SU-DHL-6 (cell line): Measurements from ENCODE around the gene BANP.
"Not testable (repeated sequence)": the region's sequence is repeated elsewhere in the genome, so short reads cannot be mapped to it uniquely, and the experiment has no call there.

ENCODE experiments used
- H2AFZ ChIP-seq: fragments of 200-600 bp; sonication (generic); 2 replicates; pipeline ENCODE4 v1.6.1; 2014; ENCODE audit warnings: low read depth, mild to moderate bottlenecking, moderate library complexity, mixed read lengths, antibody characterized with exemption, low read length; ENCODE audit not compliant: severe bottlenecking
- H3F3A ChIP-seq: fragments of 200-600 bp; shearing (Covaris generic); 2 replicates; pipeline ENCODE4 v1.6.0; 2016; ENCODE audit warnings: antibody characterized with exemption, mild to moderate bottlenecking; ENCODE audit not compliant: insufficient read depth
- H3K27ac ChIP-seq: fragments of 200-600 bp; sonication (generic); 2 replicates; pipeline ENCODE4 v1.5.1; 2016; ENCODE audit warnings: low read depth, mild to moderate bottlenecking, low read length, moderate library complexity, mixed read lengths
- H3K27me3 ChIP-seq: fragments of 200-600 bp; sonication (generic), shearing (Covaris generic); 2 replicates; pipeline ENCODE4 v1.6.0; 2014; ENCODE audit warnings: mild to moderate bottlenecking, low read length
- H3K36me3 ChIP-seq: fragments of 200-600 bp; sonication (generic); 2 replicates; pipeline ENCODE4 v1.6.1; 2014; ENCODE audit warnings: mild to moderate bottlenecking, low read length, mixed read lengths
- H3K4me2 ChIP-seq: fragments of 300-600, 200-600 bp; shearing (Covaris generic), sonication (generic); 2 replicates; pipeline ENCODE4 v1.6.0; 2014; ENCODE audit warnings: low read length, low read depth, mild to moderate bottlenecking; ENCODE audit not compliant: poor library complexity, severe bottlenecking
- H3K4me3 ChIP-seq: fragments of 200-600 bp; sonication (generic); 2 replicates; pipeline ENCODE4 v1.5.1; 2014; ENCODE audit warnings: antibody characterized with exemption, low read length, mild to moderate bottlenecking, mixed read lengths; ENCODE audit not compliant: insufficient read depth, poor library complexity, severe bottlenecking
- H3K79me2 ChIP-seq: fragments of 200-600 bp; sonication (generic); 2 replicates; pipeline ENCODE4 v1.6.1; 2014; ENCODE audit warnings: mild to moderate bottlenecking, low read length, moderate library complexity; ENCODE audit not compliant: insufficient read depth
- H3K9ac ChIP-seq: fragments of 200-600 bp; sonication (generic); 2 replicates; pipeline ENCODE4 v1.7.0; 2014; ENCODE audit warnings: mild to moderate bottlenecking, low read length
- H3K9me2 ChIP-seq: fragments of 200-600 bp; sonication (generic); replicated peaks from 2 replicates; pipeline ENCODE4 v1.6.1; 2014; ENCODE audit warnings: low read length; ENCODE audit not compliant: insufficient read depth
- H3K9me3 ChIP-seq: fragments of 200-600 bp; sonication (generic); 2 replicates; pipeline ENCODE4 v1.6.1; 2014; ENCODE audit warnings: low read length, mixed read lengths; ENCODE audit not compliant: insufficient read depth
- H4K20me1 ChIP-seq: fragments of 200-600 bp; sonication (generic); 2 replicates; pipeline ENCODE4 v1.6.1; 2014; ENCODE audit warnings: low read depth, mild to moderate bottlenecking, antibody characterized with exemption, low read length, moderate library complexity, mixed read lengths
- EZH2phosphoT487 ChIP-seq: fragments of 200-600 bp; sonication (generic), shearing (Covaris generic); conservative IDR thresholded peaks from 2 replicates; pipeline ENCODE4 v1.6.1; 2018; ENCODE audit warnings: mild to moderate bottlenecking, antibody characterized with exemption, low read length, moderate library complexity, mixed read lengths
- TF ChIP-seq, protein P1 (sequence below): fragments of 200-600 bp; sonication (generic); IDR thresholded peaks from one replicate; pipeline ENCODE4 v1.5.1; 2017; ENCODE audit warnings: antibody characterized with exemption, mild to moderate bottlenecking, low read length, moderate library complexity; ENCODE audit not compliant: insufficient read depth, poor library complexity, severe bottlenecking

The BANP gene

DNA sequence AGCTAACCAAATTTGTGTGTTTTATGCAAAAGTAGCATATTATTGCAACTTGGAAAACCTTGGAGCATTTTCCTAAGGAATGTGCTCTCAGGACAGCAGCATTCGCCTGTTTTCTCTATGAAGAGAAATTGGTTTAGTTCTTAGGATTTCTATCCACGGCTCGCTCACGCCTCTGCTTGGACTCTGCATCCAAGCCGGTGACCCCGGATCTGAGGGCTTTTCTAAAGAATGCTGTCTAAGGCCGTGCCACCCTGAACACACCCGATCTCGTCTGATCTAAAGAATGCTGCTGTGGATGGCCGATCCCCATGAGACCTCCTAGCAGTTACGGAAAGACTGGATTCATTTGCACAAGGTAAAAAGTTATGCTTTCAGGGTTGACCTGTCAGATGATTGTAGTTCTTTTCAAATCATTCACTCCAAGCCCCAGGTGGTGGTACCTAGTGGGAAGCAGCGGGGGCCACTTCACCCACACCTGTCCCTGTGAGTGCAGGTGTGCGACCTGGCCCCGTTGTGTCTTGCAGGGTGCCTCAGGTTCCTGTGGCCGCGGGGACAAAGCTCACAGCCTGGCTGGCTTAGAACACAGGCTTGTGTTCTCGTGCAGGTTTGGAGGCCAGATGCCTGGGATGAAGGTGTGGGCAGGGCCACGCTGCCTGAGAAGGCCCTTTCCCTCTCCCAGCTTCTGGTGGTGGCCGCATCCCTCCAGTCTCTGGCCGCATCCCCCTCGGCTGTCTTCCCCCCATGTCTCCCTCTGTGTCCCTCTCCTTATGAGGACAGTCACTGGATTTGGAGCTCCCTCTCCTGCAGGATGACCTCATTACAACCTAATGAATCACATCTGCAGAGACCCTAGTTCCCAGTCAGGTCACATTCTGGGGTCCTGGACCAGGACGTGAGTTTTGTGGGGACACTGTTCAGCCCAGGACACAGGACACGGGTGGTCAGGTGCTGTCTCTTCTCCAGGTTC, 71.1 kb downstream of the BANP start:
- H3K9ac ChIP-seq: no peak overlapping the region

DNA sequence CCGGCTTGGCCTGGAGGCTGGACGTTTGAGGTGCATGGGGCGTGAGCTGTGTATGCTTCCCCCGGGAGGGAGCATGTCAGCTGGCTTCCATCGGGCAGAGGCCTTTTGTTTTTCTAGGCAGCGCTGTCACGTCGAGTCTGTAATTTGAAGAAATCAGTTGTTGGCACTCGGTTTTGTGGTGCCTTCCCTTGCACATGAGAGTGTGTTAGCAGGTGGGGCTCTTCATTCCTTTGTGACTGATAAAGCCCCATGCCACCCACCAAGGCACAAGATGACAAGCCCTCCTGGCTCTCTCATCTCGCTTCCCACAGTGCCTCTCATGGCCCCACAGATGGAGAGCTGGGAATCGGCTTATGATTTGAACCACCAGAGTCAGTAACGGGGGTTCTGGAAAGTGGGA, 72.1 kb downstream of the BANP start:
- no peaks in the 10 kb centered on the region for H3F3A ChIP-seq
- TF ChIP-seq, protein P1, sequence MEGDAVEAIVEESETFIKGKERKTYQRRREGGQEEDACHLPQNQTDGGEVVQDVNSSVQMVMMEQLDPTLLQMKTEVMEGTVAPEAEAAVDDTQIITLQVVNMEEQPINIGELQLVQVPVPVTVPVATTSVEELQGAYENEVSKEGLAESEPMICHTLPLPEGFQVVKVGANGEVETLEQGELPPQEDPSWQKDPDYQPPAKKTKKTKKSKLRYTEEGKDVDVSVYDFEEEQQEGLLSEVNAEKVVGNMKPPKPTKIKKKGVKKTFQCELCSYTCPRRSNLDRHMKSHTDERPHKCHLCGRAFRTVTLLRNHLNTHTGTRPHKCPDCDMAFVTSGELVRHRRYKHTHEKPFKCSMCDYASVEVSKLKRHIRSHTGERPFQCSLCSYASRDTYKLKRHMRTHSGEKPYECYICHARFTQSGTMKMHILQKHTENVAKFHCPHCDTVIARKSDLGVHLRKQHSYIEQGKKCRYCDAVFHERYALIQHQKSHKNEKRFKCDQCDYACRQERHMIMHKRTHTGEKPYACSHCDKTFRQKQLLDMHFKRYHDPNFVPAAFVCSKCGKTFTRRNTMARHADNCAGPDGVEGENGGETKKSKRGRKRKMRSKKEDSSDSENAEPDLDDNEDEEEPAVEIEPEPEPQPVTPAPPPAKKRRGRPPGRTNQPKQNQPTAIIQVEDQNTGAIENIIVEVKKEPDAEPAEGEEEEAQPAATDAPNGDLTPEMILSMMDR: no peak
- no peak for TF ChIP-seq EZH2phosphoT487
- H3K79me2 ChIP-seq: no peaks in the 10 kb centered on the region
- H3K27me3 ChIP-seq: no peaks in the 10 kb centered on the region
- no peaks in the 10 kb centered on the region for H4K20me1 ChIP-seq
- no peak overlapping the region for H3K4me3 ChIP-seq
- no peak overlapping the region for H3K4me2 ChIP-seq
- H3K9ac ChIP-seq: no peak overlapping the region
- H2AFZ ChIP-seq: no peak overlapping the region
- H3K9me2 ChIP-seq: no peaks in the 10 kb centered on the region
- no peak overlapping the region for H3K27ac ChIP-seq
- H3K9me3 ChIP-seq: no peaks in the 10 kb centered on the region
- no peaks in the 10 kb centered on the region for H3K36me3 ChIP-seq

More for the DNA sequence above, 71.1 kb downstream of the BANP start:
- H3K4me3 ChIP-seq: no peak overlapping the region
- H3K27ac ChIP-seq: no peak overlapping the region
- H3K9me2 ChIP-seq: no peaks in the 10 kb centered on the region
- no peak overlapping the region for H3K4me2 ChIP-seq
- H3K9me3 ChIP-seq: no peaks in the 10 kb centered on the region
- no peak overlapping the region for H2AFZ ChIP-seq
- H3F3A ChIP-seq: no peaks in the 10 kb centered on the region
- no peaks in the 10 kb centered on the region for H3K27me3 ChIP-seq
- TF ChIP-seq EZH2phosphoT487: no peak
- TF ChIP-seq, protein P1: no peak
- H3K79me2 ChIP-seq: no peaks in the 10 kb centered on the region
- no peaks in the 10 kb centered on the region for H4K20me1 ChIP-seq
- H3K36me3 ChIP-seq: no peaks in the 10 kb centered on the region

DNA sequence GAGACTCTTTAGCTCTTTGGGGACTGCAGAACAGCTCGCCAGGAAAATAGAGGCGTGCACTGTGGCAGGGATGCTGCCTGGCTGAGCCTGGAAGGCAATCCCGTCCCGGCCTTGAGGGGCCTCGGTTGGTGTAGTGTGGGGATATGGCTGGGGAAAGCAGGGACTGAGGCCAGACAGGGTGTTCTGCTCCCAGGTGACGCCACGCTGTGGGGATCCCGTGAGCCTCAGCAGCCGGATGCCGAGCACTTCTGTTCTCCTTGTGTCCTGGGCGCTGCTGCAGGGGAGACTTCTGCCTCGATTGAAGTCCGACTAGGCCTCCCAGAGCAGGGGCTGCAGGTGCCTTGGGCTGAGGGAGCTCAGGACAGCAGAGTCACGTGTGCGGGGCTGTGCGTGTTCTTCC, 72.6 kb downstream of the BANP start:
- Histone ChIP-seq H3K27me3 (no peaks in the 10 kb centered on the region), H3K4me3 (no peak overlapping the region), H3K9me3 (no peaks in the 10 kb centered on the region), H3K9me2 (no peaks in the 10 kb centered on the region), H3K79me2 (no peaks in the 10 kb centered on the region), H4K20me1 (no peaks in the 10 kb centered on the region), H3K4me2 (no peak overlapping the region), H2AFZ (no peak overlapping the region), H3K36me3 (no peaks in the 10 kb centered on the region), H3K9ac (no peak overlapping the region), H3K27ac (no peak overlapping the region), H3F3A (no peaks in the 10 kb centered on the region)
- TF ChIP-seq EZH2phosphoT487: no peak
- TF ChIP-seq, protein P1: no peak

DNA sequence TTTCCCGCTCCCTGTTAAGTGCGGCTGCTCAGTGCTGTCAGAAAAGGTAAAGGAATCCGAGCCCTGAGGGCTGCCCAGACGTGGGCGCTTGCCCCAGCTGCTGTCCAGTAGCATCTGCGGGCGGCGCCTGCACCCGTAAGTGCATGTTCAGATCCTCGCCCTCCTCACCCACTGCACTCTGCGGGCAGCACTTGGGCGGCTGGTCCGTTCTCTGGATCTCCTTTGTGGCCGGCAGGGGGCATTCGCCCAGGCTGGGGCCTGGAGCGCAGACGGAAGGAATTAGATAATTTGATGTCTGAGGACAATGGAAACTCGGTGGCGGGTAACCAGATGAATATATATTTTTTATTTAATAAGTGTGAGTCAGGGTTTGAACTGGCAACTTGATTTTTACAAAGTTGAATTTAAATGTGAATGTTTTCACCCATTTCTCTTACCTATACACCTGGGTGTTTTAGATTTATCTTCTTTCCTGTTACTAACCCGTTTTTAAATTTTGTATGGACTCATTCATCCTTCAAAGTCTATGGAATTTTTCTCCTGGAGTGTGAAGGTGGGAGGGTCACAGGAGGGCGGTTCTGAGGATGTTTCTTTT, 73.4 kb downstream of the BANP start:
- H4K20me1 ChIP-seq, H3K36me3 ChIP-seq, H3K4me2 ChIP-seq, H3K27ac ChIP-seq, H3K79me2 ChIP-seq, H3K9ac ChIP-seq, H3K4me3 ChIP-seq, H3K9me3 ChIP-seq, H3F3A ChIP-seq, H3K9me2 ChIP-seq, H3K27me3 ChIP-seq, H2AFZ ChIP-seq: not testable (repeated sequence)

DNA sequence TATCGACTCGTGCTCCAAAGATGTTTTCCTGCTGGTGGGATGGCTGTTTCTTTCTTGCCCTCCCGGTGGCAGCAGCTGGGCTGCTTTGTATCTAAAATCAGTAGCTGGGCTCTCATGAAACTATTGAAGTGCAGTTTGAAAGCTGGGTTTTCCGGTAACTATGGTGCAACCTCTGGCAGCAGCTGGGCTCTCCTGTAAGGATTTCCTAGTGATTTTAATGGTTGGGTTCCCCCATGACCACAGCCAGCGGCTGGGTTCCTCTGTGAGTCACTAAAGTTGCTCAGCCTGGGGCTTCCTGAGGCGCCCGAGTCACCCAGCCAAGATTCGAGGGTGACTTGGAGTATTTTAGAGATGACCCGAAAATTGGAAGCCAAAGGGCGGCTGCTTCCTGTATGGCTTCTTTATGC, 73.9 kb downstream of the BANP start:
- not testable (repeated sequence) for H3K27ac ChIP-seq, H3K27me3 ChIP-seq, H3K9me3 ChIP-seq, H3F3A ChIP-seq, H3K79me2 ChIP-seq, H3K4me2 ChIP-seq, H3K36me3 ChIP-seq, H4K20me1 ChIP-seq, H3K9ac ChIP-seq, H2AFZ ChIP-seq, H3K4me3 ChIP-seq, H3K9me2 ChIP-seq
